K562 (cell line): Measurements from ENCODE around the gene S100A3. TPM values are rescaled to one million over a fixed set of nuclear protein-coding genes. Genes with fewer than 3 reads are reported as not detected.

Source experiments
- ATAC-seq: fragments of 200-7000 bp; cut with Tn5 transposase; 3 replicates; pipeline ENCODE4 v1.9.1; 2020; ENCODE audit warnings: moderate library complexity
- BruUV-seq: library from RNA; stranded (reverse); fragments of 400-500 nt; replicated peaks from 2 replicates; lab custom pipeline; 2021; lab: Mats Ljungman, UMichigan
- CTCF ChIA-PET: fragments of 300-600 bp; formaldehyde crosslinking; extraction: SDS; loops from one replicate; lab custom pipeline; 2021; ENCODE audit warnings: low intra/inter-chr PET ratio; lab: Yijun Ruan, JAX
- POLR2A ChIA-PET: fragments of 300-600, 350-650 bp; sonication (Branson Sonifier 250); formaldehyde crosslinking; extraction: SDS; loops from one replicate; lab custom pipeline; 2021; ENCODE audit warnings: antibody characterized with exemption, inconsistent platforms; lab: Yijun Ruan, JAX
- DNase-seq, 4 experiments: peaks; one replicate each; pipeline versions ENCODE4 v3.0.0 to v3.0.0-alpha.2; 2011 to 2018; ENCODE audit warnings: low spot score in 3 of 4, mixed read lengths in 3 of 4; ENCODE audit errors: extremely low read depth in 1 of 4
- FAIRE-seq: peaks from 2 replicates; lab custom pipeline; 2011; peaks lifted over from hg19 to GRCh38; lab: Jason Lieb, UNC
- H2AFZ ChIP-seq: 2 replicates; pipeline ENCODE4 v1.6.0; 2011; ENCODE audit warnings: low read depth, low read length, control low read depth, inconsistent platforms
- H3K27ac ChIP-seq: fragments of 200-600 bp; 3 replicates; pipeline ENCODE4 v1.8.0; 2011; ENCODE audit warnings: low read depth, mild to moderate bottlenecking, control low read depth, inconsistent platforms, low read length, moderate library complexity, mixed read lengths; ENCODE audit errors: extremely low read depth
- H3K27me3 ChIP-seq, 2 experiments: fragments of 300-600 bp in 1 of 2; 2 replicates in 1 of 2; 3 replicates in 1 of 2; pipeline versions ENCODE4 v1.6.0 to v1.8.0; 2011; ENCODE audit warnings: inconsistent platforms in 2 of 2, low read length in 2 of 2, mild to moderate bottlenecking in 1 of 2, mixed read lengths in 1 of 2, moderate library complexity in 1 of 2; ENCODE audit not compliant: control insufficient read depth in 2 of 2, insufficient read depth in 2 of 2
- H3K36me3 ChIP-seq: fragments of 300-600 bp; 3 replicates; pipeline ENCODE4 v1.8.0; 2011; ENCODE audit warnings: mild to moderate bottlenecking, low read length, inconsistent platforms; ENCODE audit not compliant: control insufficient read depth, insufficient read depth
- H3K4me1 ChIP-seq, 2 experiments: fragments of 200-600 bp in 1 of 2; replicated peaks in 1 of 2; 2 replicates in 1 of 2; 3 replicates in 1 of 2; pipeline versions ENCODE4 v1.5.1 to v1.8.0; 2011; ENCODE audit warnings: inconsistent platforms in 2 of 2, low read length in 2 of 2, mild to moderate bottlenecking in 1 of 2, mixed read lengths in 1 of 2, moderate library complexity in 1 of 2; ENCODE audit not compliant: control insufficient read depth in 2 of 2, insufficient read depth in 2 of 2
- H3K4me2 ChIP-seq: 2 replicates; pipeline ENCODE4 v1.6.1; 2011; ENCODE audit warnings: low read length, control low read depth, inconsistent platforms, mixed read lengths; ENCODE audit not compliant: insufficient read depth
- H3K4me3 ChIP-seq: fragments of 200-600 bp; sonication (generic), shearing (Covaris generic); 2 replicates; pipeline ENCODE4 v1.5.1; 2016; ENCODE audit warnings: control low read depth, inconsistent platforms
- H3K79me2 ChIP-seq: fragments of 200-600 bp; 3 replicates; pipeline ENCODE4 v1.8.0; 2011; ENCODE audit warnings: low read length, inconsistent platforms; ENCODE audit not compliant: control insufficient read depth, insufficient read depth
- H3K9ac ChIP-seq, 2 experiments: 2 replicates each; pipeline versions ENCODE4 v1.6.0 to v1.6.1; 2011; ENCODE audit warnings: low read depth in 2 of 2, low read length in 2 of 2, control low read depth in 1 of 2, inconsistent platforms in 1 of 2, mild to moderate bottlenecking in 1 of 2, mixed read lengths in 1 of 2; ENCODE audit not compliant: insufficient read depth in 1 of 2
- H3K9me1 ChIP-seq: one replicate; pipeline ENCODE4 v1.6.0; 2011; ENCODE audit warnings: inconsistent platforms, mild to moderate bottlenecking, low read length, moderate library complexity; ENCODE audit not compliant: control insufficient read depth, insufficient read depth
- H3K9me3 ChIP-seq: replicated peaks from 2 replicates; pipeline ENCODE4 v1.5.1; 2011; ENCODE audit warnings: low read depth, low read length, inconsistent platforms; ENCODE audit not compliant: control insufficient read depth, insufficient read depth
- H4K20me1 ChIP-seq: replicated peaks from 2 replicates; pipeline ENCODE4 v1.6.1; 2011; ENCODE audit warnings: low read length, inconsistent platforms, mixed read lengths; ENCODE audit not compliant: control insufficient read depth, insufficient read depth
- FOXK1 ChIP-seq: sonication (generic); formaldehyde crosslinking; IDR thresholded peaks from 2 replicates; pipeline ENCODE4 v1.8.0; 2022; ENCODE audit warnings: missing genetic modification reagents, mild to moderate bottlenecking, borderline replicate concordance
- HNRNPLL ChIP-seq: fragments of 200-400 bp; formaldehyde crosslinking; IDR thresholded peaks from 2 replicates; pipeline ENCODE4 v1.6.1; 2017; ENCODE audit warnings: low read length, low read depth, mild to moderate bottlenecking; ENCODE audit not compliant: poor library complexity, severe bottlenecking
- HSF4 ChIP-seq: fragments of 250-450 bp; sonication (Bioruptor Pico); IDR thresholded peaks from 2 replicates; pipeline ENCODE4 v2.1.2; 2022; ENCODE audit warnings: mild to moderate bottlenecking, moderate library complexity, borderline replicate concordance
- NR3C1 ChIP-seq: sonication (generic); formaldehyde crosslinking; IDR thresholded peaks from 2 replicates; pipeline ENCODE4 v1.8.1; 2022; ENCODE audit warnings: missing genetic modification reagents
- OTX1 ChIP-seq: fragments of 450-650 bp; formaldehyde crosslinking; IDR thresholded peaks from 2 replicates; pipeline ENCODE4 v1.4.0; 2022; ENCODE audit warnings: mild to moderate bottlenecking
- PYGO2 ChIP-seq: fragments of 450-650 bp; IDR thresholded peaks from 2 replicates; pipeline ENCODE4 v1.6.1; 2016; ENCODE audit warnings: mild to moderate bottlenecking, missing genetic modification characterization, moderate library complexity, missing compliant biosample characterization
- SIN3A ChIP-seq, 2 experiments: fragments of 150-350 bp in 1 of 2; IDR thresholded peaks; 2 replicates each; pipeline ENCODE4 v1.6.1; 2011 to 2016; ENCODE audit warnings: borderline replicate concordance in 2 of 2, low read depth in 2 of 2, low read length in 2 of 2, mild to moderate bottlenecking in 2 of 2, moderate library complexity in 2 of 2; ENCODE audit not compliant: control insufficient read depth in 1 of 2
- SIN3B ChIP-seq: fragments of 450-650 bp; IDR thresholded peaks from 2 replicates; pipeline ENCODE4 v1.6.1; 2017; ENCODE audit warnings: low read depth, mild to moderate bottlenecking, moderate library complexity
- ZC3H4 ChIP-seq: sonication (generic); formaldehyde crosslinking; IDR thresholded peaks from 2 replicates; pipeline ENCODE4 v1.9.0; 2021; ENCODE audit warnings: missing genetic modification reagents, borderline replicate concordance
- ZNF354B ChIP-seq: fragments of 250-450 bp; sonication (Bioruptor Pico); IDR thresholded peaks from 2 replicates; pipeline ENCODE4 v1.4.0; 2020
- WGBS: fragments of 100-300 bp; shearing (Covaris generic); methylation state at CpG from one replicate; pipeline ENCODE4 v1.1.6; 2016; ENCODE audit warnings: low coverage, mixed read lengths; ENCODE audit not compliant: insufficient coverage; ENCODE audit errors: missing lambda C conversion rate; 5-methylcytosine and 5-hydroxymethylcytosine counted together
- in situ Hi-C: fragments of 300-500 bp; cut with MboI; formaldehyde crosslinking; loops from 4 replicates; pipeline ENCODE4 v1.15.0; 2018; ENCODE audit warnings: inconsistent platforms, mixed read lengths
- intact Hi-C: fragments of 100-400 bp; cut with micrococcal nuclease; formaldehyde crosslinking; loops from 2 replicates; pipeline ENCODE4 v1.14.2; 2022
- polyA plus RNA-seq, 8 experiments: library from polyadenylated mRNA; depleted of rRNA in 4 of 8; stranded (reverse) in 5 of 8; unstranded in 3 of 8; fragments of >200 nt; fragmentation: Nextera tagmentation in 2 of 8; fragmentation: Illumina TruSeq in 1 of 8; extraction: Ambion mirVana in 2 of 8; extraction: Trizol in 1 of 8; gene quantifications; 2 replicates each; pipeline versions ENCODE4 v1.2.1 to v1.2.3, GENCODE V29; 2011 to 2014; ENCODE audit warnings: inconsistent platforms in 1 of 8, missing spikeins in 1 of 8
- total RNA-seq, 7 experiments: library from RNA; depleted of rRNA in 6 of 7; stranded (reverse); fragments of >200 nt in 6 of 7; fragmentation: Illumina TruSeq in 2 of 7; extraction: Trizol in 2 of 7; gene quantifications; 2 replicates each; pipeline versions ENCODE4 v1.2.1 to v1.2.3, GENCODE V29; 2011 to 2021; ENCODE audit warnings: low replicate concordance in 1 of 7
- TF ChIP-seq, protein P1 (sequence below), 2 experiments: IDR thresholded peaks; 2 replicates each; pipeline ENCODE4 v1.6.1; 2011; ENCODE audit warnings: borderline replicate concordance in 1 of 2, control low read depth in 1 of 2, low read depth in 1 of 2, low read length in 1 of 2, mild to moderate bottlenecking in 1 of 2, mixed read lengths in 1 of 2, moderate library complexity in 1 of 2; ENCODE audit not compliant: insufficient read depth in 1 of 2, insufficient read length in 1 of 2, poor library complexity in 1 of 2, severe bottlenecking in 1 of 2; ENCODE audit errors: extremely low read depth in 1 of 2
- TF ChIP-seq, protein P2 (sequence below): fragments of 250-450 bp; sonication (Bioruptor Pico); IDR thresholded peaks from 2 replicates; pipeline ENCODE4 v1.5.0; 2021; ENCODE audit warnings: mild to moderate bottlenecking, borderline replicate concordance

Gene S100A3
- total and polyA plus RNA-seq, 9 of the 15 experiments (the other 6 are each of a cell fraction or from before 2014, with no cell fraction given), result 0.08 to 1.7 (median 0.18) TPM; not detected in 4

DNA sequence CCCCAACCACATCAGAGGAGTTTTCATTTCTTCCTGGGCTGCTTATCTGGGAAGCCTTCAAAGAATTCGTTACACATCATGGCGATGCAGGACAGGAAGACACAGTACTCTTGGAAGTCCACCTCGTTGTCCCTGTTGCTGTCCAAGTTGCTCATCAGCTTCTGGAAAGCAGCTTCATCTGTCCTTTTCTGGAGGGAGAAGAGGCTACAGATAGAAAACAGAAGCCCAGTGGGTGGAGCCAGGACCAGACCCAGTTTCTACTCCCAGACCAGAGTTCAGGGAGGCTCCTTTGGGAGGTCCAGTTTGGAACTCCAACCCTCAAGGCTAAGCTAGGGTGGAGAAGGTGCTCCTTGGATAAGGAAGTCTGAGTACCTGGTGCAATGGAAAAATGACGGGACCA is 5.3 kb downstream of the S100A3 start:
- in situ Hi-C loops, result no loop called here
- H3K79me2 ChIP-seq, result no peaks in the 10 kb centered on the region
- ATAC-seq (no peak), DNase-seq (no peak), FAIRE-seq (no peak)
- peak overlapping the region; percentile 20; the same call in 1 of the 3 replicates for H3K27ac ChIP-seq
- H3K36me3 ChIP-seq, result no peaks in the 10 kb centered on the region
- H3K4me1 ChIP-seq, result peaks cover 77 to 80% of the 10 kb centered on the region in 2 experiments
- H4K20me1 ChIP-seq, result no peaks in the 10 kb centered on the region
- H3K9me1 ChIP-seq, result no peaks in the 10 kb centered on the region
- peak overlapping the region; percentile 10 to 32; a peak in 2 of 4 replicates for H3K9ac ChIP-seq
- TF ChIP-seq PYGO2 (no peak), SIN3B (no peak), FOXK1 (CRISPR knock-in tag) (no peak), HSF4 (no peak), ZNF354B (CRISPR knock-in tag) (no peak), ZC3H4 (CRISPR knock-in tag) (no peak), OTX1 (no peak), NR3C1 (CRISPR knock-in tag) (no peak), SIN3A (IDR thresholded peaks at IDR 0.05; ENCODE audit: borderline replicate concordance in 2 of 2, control insufficient read depth in 1 of 2, low read depth in 2 of 2, low read length in 2 of 2) (no peak), HNRNPLL (no peak)
- TF ChIP-seq, protein P1, sequence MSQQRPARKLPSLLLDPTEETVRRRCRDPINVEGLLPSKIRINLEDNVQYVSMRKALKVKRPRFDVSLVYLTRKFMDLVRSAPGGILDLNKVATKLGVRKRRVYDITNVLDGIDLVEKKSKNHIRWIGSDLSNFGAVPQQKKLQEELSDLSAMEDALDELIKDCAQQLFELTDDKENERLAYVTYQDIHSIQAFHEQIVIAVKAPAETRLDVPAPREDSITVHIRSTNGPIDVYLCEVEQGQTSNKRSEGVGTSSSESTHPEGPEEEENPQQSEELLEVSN (IDR thresholded peaks at IDR 0.05; ENCODE audit: borderline replicate concordance in 1 of 2, extremely low read depth in 1 of 2, insufficient read depth in 1 of 2, insufficient read length in 1 of 2, low read depth in 1 of 2, low read length in 1 of 2, poor library complexity in 1 of 2, severe bottlenecking in 1 of 2), result no peak
- TF ChIP-seq, protein P2, sequence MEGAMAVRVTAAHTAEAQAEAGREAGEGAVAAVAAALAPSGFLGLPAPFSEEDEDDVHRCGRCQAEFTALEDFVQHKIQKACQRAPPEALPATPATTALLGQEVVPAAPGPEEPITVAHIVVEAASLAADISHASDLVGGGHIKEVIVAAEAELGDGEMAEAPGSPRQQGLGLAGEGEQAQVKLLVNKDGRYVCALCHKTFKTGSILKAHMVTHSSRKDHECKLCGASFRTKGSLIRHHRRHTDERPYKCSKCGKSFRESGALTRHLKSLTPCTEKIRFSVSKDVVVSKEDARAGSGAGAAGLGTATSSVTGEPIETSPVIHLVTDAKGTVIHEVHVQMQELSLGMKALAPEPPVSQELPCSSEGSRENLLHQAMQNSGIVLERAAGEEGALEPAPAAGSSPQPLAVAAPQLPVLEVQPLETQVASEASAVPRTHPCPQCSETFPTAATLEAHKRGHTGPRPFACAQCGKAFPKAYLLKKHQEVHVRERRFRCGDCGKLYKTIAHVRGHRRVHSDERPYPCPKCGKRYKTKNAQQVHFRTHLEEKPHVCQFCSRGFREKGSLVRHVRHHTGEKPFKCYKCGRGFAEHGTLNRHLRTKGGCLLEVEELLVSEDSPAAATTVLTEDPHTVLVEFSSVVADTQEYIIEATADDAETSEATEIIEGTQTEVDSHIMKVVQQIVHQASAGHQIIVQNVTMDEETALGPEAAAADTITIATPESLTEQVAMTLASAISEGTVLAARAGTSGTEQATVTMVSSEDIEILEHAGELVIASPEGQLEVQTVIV (CRISPR knock-in tag), result no peak
- WGBS, result 28% methylated on average over 4 of the region's 4 CpGs
- H3K4me2 ChIP-seq, result peak overlapping the region; percentile 71; the same call in 1 of the 2 replicates
- BruUV-seq, result no TSS peak
- peak overlapping the region; percentile 80 for H2AFZ ChIP-seq
- no peaks in the 10 kb centered on the region for H3K9me3 ChIP-seq
- intact Hi-C loops, result no loop called here
- H3K4me3 ChIP-seq, result no peak overlapping the region
- CTCF ChIA-PET, result no interaction called here
- POLR2A ChIA-PET, result interaction anchor here (0.6 to 2.2 kb wide), 3 partner anchors 18 to 1599 kb away, joined by 3 to 9 read pairs (median 3); partner anchors contain the start of gene S100A13
- H3K27me3 ChIP-seq, result no peaks in the 10 kb centered on the region
